ENCODE results near the gene SGCG.

Gene SGCG

DNA sequence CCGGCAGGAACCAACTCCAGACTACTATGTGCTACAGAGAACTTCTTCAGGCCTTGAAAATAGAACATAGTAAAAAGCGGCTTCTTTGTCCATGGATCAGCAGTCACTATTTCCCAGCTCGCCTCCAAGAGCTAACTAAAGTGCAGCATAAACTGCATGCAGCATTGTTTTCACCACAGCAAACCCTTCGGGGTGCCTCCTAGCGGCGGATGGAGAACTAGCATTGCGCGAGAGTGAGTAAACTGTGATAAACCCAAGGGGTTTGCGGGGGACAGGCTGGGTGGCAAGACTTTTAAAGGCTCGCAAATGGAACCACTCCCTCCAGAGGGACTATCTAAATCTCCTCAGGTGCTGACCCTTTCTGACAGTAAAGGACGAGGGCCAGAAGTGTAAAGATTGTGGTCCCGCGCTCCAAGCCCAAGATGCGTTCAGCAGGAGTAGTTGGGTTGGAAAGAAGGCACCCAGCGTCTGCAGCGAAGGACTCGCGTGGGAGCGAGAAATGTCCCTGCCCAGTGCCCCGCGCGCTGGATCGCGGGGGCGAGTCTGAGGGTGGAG is 21.5 kb upstream of the SGCG start:
- Histone ChIP-seq H3F3A (ENCODE audit: insufficient read depth, low read length) (no peaks in the 10 kb centered on the region), H3K4me2 (ENCODE audit: low read length) (no peak overlapping the region), H3K4me3 (ENCODE audit: low read depth, low read length, poor library complexity, severe bottlenecking) (no peak overlapping the region), H3K9me2 (ENCODE audit: low read depth, low read length) (no peaks in the 10 kb centered on the region), H3K79me2 (ENCODE audit: insufficient read depth, low read length) (no peaks in the 10 kb centered on the region), H3K36me3 (ENCODE audit: insufficient read depth, low read length) (no peaks in the 10 kb centered on the region), H3K9ac (ENCODE audit: low read length) (no peak overlapping the region), H2AFZ (ENCODE audit: low read length) (no peak overlapping the region), H4K20me1 (ENCODE audit: insufficient read depth, low read length) (no peaks in the 10 kb centered on the region), H3K27me3 (ENCODE audit: insufficient read depth, low read length) (no peaks in the 10 kb centered on the region), H3K27ac (ENCODE audit: low read depth, low read length, poor library complexity, severe bottlenecking) (no peak overlapping the region), H3K9me3 (ENCODE audit: low read length) (no peaks in the 10 kb centered on the region), H3K4me1 (ENCODE audit: insufficient read depth, low read length, severe bottlenecking) (no peaks in the 10 kb centered on the region)
- peak; percentile 26; the same call in 1 of the 2 replicates for TF ChIP-seq CTCF (IDR thresholded peaks at IDR 0.05; ENCODE audit: low read length)
- no peak for TF ChIP-seq EZH2 (IDR thresholded peaks at IDR 0.05; ENCODE audit: borderline replicate concordance, low read length)

- H3F3A ChIP-seq (ENCODE audit: insufficient read depth, low read length): no peaks in the 10 kb centered on the region
- H2AFZ ChIP-seq (ENCODE audit: low read length): no peak overlapping the region
- H3K79me2 ChIP-seq (ENCODE audit: insufficient read depth, low read length): no peaks in the 10 kb centered on the region
- H3K9me3 ChIP-seq (ENCODE audit: low read length): no peaks in the 10 kb centered on the region
- no peak overlapping the region for H3K4me3 ChIP-seq (ENCODE audit: low read depth, low read length, poor library complexity, severe bottlenecking)
- H3K4me2 ChIP-seq (ENCODE audit: low read length): no peak overlapping the region
- no peaks in the 10 kb centered on the region for H3K36me3 ChIP-seq (ENCODE audit: insufficient read depth, low read length)
- no peaks in the 10 kb centered on the region for H3K9me2 ChIP-seq (ENCODE audit: low read depth, low read length)
- H3K4me1 ChIP-seq (ENCODE audit: insufficient read depth, low read length, severe bottlenecking): no peaks in the 10 kb centered on the region
- no peak overlapping the region for H3K27ac ChIP-seq (ENCODE audit: low read depth, low read length, poor library complexity, severe bottlenecking)
- TF ChIP-seq CTCF (IDR thresholded peaks at IDR 0.05; ENCODE audit: low read length) (no peak), EZH2 (IDR thresholded peaks at IDR 0.05; ENCODE audit: borderline replicate concordance, low read length) (no peak)
- H4K20me1 ChIP-seq (ENCODE audit: insufficient read depth, low read length): no peaks in the 10 kb centered on the region
- H3K27me3 ChIP-seq (ENCODE audit: insufficient read depth, low read length): no peaks in the 10 kb centered on the region
- H3K9ac ChIP-seq (ENCODE audit: low read length): no peak overlapping the region
Observed at GRCh38 chr13:23159760-23160637, 20.8 kb upstream of the SGCG start.

DNA sequence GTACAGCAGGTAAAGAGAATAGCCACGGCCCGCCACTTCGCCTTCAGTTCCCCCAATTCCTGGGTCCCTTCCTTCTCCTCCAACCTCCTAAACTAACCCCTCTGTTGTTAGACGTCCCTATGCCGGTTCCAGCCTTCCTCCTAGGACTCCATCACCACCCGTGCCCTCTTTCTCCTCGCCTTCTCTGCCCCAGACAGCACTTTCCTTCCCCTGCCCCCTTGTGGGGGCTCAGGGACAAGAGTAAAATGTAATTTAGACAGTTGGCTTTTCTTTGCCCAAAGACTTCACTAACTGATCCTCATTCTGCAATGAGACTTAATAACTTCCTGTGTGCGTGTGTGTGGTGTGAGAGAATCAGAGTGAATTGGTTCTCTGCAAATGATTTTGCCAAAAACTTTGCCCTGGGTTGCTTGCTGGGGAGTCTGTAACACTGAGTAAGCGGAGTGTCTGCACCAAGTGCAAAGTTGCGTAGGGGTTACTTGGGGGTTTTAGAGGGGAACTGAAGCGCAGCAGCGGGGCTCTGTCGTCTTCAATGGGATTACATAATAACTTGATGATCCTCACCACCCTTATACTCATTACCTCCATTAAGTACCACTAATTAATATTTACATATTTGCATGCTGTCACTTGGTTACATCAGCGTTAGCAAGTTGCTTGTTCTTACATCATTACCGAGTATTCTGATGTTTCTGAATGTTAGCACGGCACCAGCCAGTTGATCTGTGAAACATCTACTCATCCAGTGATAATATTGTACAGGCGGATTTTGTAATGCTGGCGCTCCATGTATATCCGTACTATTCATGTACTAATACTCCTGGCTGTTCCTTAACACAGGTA is 19.9 kb upstream of the SGCG start:
- H3K4me3 ChIP-seq (ENCODE audit: low read depth, low read length, poor library complexity, severe bottlenecking): no peak overlapping the region
- TF ChIP-seq EZH2 (IDR thresholded peaks at IDR 0.05; ENCODE audit: borderline replicate concordance, low read length): no peak
- TF ChIP-seq CTCF (IDR thresholded peaks at IDR 0.05; ENCODE audit: low read length): no peak
- no peak overlapping the region for H3K4me2 ChIP-seq (ENCODE audit: low read length)
- H3K9ac ChIP-seq (ENCODE audit: low read length): no peak overlapping the region
- H3K9me2 ChIP-seq (ENCODE audit: low read depth, low read length): no peaks in the 10 kb centered on the region
- H2AFZ ChIP-seq (ENCODE audit: low read length): no peak overlapping the region
- H3K27ac ChIP-seq (ENCODE audit: low read depth, low read length, poor library complexity, severe bottlenecking): no peak overlapping the region
- H3K27me3 ChIP-seq (ENCODE audit: insufficient read depth, low read length): no peaks in the 10 kb centered on the region
- no peaks in the 10 kb centered on the region for H4K20me1 ChIP-seq (ENCODE audit: insufficient read depth, low read length)
- H3K79me2 ChIP-seq (ENCODE audit: insufficient read depth, low read length): no peaks in the 10 kb centered on the region
- no peaks in the 10 kb centered on the region for H3K36me3 ChIP-seq (ENCODE audit: insufficient read depth, low read length)
- H3K4me1 ChIP-seq (ENCODE audit: insufficient read depth, low read length, severe bottlenecking): no peaks in the 10 kb centered on the region
- H3F3A ChIP-seq (ENCODE audit: insufficient read depth, low read length): no peaks in the 10 kb centered on the region
- H3K9me3 ChIP-seq (ENCODE audit: low read length): no peaks in the 10 kb centered on the region
